Right ventricle myocardium superior (tissue), 1 donor: Measurements from ENCODE around the gene EPB41L5. TPM values are rescaled to one million over a fixed set of nuclear protein-coding genes. Genes with fewer than 3 reads are reported as not detected.
"Not testable (repeated sequence)": the region's sequence is repeated elsewhere in the genome, so short reads cannot be mapped to it uniquely, and the experiment has no call there.

ENCODE experiments used
- ATAC-seq: fragments of 200-7000 bp; cut with Tn5 transposase; one replicate; pipeline ENCODE4 v1.9.1; 2020; ENCODE audit warnings: mild to moderate bottlenecking; ENCODE audit not compliant: poor library complexity
- DNase-seq: peaks from one replicate; pipeline ENCODE4 v3.0.0-alpha.2; 2020
- intact Hi-C: fragments of 100-400 bp; cut with DNase I; formaldehyde crosslinking; loops from one replicate; pipeline ENCODE4 v1.11.2; 2022
- total RNA-seq: library from RNA; stranded (reverse); fragmentation: NEBNext Ultra II Directional; extraction: Animal tissue kit (Norgen Biotek cat#: 25700); gene quantifications from one replicate; pipeline ENCODE4 v1.2.1, GENCODE V29; 2021
- donor health status: DM: no; HTN: yes; CAD: no; lungs with severe emphysema.

Gene EPB41L5
- total RNA-seq, 1 donor from 2014 or later: 8.1 TPM

GRCh38 chr2:120026890-120027289 is 14.0 kb downstream of the EPB41L5 start:
- intact Hi-C loops: no loop called here
- ATAC-seq: no peak
- DNase-seq: no peak

- ATAC-seq (no peak), DNase-seq (no peak)
- intact Hi-C loops: no loop called here
Measured at GRCh38 chr2:120028795-120029194, 15.9 kb downstream of the EPB41L5 start.

DNA sequence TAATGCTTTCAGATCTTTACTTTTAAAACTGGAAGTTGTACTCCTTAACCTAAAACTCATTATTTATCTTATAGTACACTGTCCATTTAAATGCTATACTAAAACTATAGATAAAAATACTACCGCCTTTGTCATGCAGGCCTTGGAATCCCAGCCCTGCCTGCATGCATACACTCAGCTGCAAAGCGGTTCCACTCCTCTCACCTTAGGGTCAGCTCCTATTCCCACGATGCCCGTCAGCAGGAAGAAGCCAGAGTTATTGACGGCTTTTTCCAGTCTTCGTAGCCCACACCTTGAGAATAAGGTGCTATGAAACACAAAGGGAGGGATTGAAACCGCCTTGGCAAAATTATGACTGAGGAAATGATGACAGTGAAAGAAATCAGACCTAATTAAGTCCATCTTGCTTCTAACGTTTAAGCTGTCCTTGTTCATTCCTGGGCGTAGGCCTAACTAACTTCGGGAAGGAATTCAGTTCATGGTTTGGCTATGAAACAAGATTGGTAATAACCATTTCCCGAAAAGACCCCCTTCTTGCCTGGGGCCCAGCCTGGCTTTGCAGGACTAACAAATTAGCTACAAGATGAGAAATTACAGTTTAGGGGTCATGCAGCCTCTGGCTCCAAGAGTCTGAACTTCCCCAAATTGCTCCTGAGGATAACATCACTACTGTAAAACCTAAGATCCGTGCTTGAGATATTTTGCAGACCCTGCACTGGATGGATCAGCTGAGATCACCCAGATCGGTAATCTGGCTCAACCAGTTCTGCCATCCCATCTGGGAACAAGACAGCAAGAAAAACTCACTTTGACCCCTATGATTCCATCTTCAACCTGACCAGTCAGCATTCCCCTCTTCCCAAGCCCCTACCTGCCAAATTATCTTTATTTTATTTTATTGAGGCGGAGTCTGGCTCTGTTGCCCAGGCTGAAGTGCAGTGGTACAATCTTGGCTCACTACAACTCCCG is 17.1 kb downstream of the EPB41L5 start:
- no peak for ATAC-seq

GRCh38 chr2:120032297-120032696 is 19.4 kb downstream of the EPB41L5 start:
- intact Hi-C loops: no loop called here
- ATAC-seq (no peak), DNase-seq (no peak)

More for the DNA sequence above, 17.1 kb downstream of the EPB41L5 start:
- DNase-seq: no peak
- intact Hi-C loops: no loop called here

DNA sequence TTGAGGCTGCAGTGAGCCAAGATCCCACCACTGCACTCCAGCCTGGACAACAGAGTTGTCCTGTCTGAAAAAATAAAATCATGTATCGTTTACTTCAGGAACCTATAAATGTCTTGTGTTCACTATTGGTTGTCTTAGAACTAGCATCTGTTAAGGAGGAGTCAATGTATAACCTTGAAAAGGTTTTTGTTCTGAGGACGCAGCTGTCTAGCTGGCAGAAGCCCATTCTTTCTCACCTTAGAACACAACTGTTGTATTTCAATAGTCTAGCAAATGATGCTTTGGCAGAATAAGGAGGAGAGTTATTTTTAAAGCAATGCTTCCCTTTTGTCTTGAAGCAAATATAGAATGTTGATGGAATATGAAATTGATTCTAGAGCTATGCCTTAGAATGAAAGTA is 21.1 kb downstream of the EPB41L5 start:
- intact Hi-C loops: no loop called here
- DNase-seq: no peak
- ATAC-seq: no peak

GRCh38 chr2:120034621-120035020 is 21.7 kb downstream of the EPB41L5 start:
- intact Hi-C loops: no loop called here
- DNase-seq (no peak), ATAC-seq (no peak)

DNA sequence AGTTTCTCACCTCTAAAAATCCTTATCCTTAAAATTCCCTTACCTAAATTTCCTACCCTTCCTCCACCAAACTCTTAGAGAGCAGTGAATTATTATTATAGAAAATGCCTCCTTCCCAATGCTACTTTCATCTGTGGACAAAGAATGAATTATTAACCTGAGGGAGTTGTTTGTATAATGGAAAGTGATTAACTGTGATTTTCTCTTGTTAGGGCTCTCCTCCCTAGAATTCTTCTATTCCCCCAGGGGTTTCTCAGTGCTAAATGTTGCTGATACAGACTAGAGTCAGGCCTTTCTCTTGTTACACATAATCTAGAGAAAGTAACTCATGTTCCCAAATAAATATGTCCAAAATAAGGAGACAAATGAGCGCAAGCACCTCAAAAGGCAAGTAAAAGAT is 23.3 kb downstream of the EPB41L5 start:
- no peak for DNase-seq
- no peak for ATAC-seq
- intact Hi-C loops: no loop called here

DNA sequence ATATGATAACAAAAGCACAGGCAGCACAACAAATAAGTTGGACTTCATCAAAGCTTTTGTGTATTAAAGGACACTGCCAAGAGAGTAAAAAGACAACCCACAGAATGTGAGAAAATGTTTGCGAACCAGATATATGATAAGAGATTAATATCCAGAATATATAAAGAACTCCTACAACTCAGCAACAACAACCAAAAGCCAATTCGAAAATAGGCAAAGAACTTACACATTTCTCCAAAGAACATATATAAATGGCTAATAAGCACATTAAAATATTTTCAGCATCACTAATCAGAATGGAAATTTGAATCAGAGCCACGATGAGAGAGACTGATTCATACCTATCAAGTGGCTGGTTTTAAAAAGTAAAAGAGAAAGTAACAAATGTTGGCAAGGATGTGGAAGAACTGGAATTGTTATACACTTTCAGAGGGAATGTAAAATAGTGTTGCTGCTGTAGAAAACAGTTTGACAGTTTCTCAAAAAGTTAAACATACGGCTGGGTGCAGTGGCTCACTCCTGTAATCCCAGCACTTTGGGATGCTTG is 25.2 kb downstream of the EPB41L5 start:
- intact Hi-C loops: no loop called here
- no peak for DNase-seq
- ATAC-seq: no peak

- intact Hi-C loops: no loop called here
- DNase-seq (no peak), ATAC-seq (peak; percentile 70)
Measured at GRCh38 chr2:120042359-120042758, 29.5 kb downstream of the EPB41L5 start.

- no peak for DNase-seq
- no peak for ATAC-seq
- intact Hi-C loops: no loop called here
Measured at GRCh38 chr2:120044336-120044735, 31.5 kb downstream of the EPB41L5 start.

DNA sequence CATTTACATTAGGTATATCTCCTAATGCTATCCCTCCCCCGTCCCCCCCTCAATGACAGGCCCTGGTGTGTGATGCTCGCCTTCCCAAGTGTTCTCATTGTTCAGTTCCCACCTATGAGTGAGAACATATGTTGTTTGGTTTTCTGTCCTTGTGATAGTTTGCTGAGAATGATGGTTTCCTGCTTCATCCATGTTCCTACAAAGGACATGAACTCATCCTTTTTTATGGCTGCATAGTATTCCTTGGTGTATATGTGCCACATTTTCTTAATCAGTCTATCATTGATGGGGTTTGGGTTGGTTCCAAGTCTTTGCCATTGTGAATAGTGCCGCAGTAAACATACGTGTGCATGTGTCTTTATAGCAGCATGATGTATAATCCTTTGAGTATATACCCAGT is 32.9 kb downstream of the EPB41L5 start:
- not testable (repeated sequence) for ATAC-seq

GRCh38 chr2:120046252-120046651 is 33.4 kb downstream of the EPB41L5 start:
- intact Hi-C loops, DNase-seq, ATAC-seq: not testable (repeated sequence)

More for the DNA sequence above, 32.9 kb downstream of the EPB41L5 start:
- DNase-seq, intact Hi-C loops: not testable (repeated sequence)

- ATAC-seq (no peak), DNase-seq (no peak)
- intact Hi-C loops: no loop called here
Measured at GRCh38 chr2:120052597-120052996, 39.7 kb downstream of the EPB41L5 start.

GRCh38 chr2:120053891-120054290 is 41.0 kb downstream of the EPB41L5 start:
- ATAC-seq: no peak
- DNase-seq: no peak
- intact Hi-C loops: no loop called here

DNA sequence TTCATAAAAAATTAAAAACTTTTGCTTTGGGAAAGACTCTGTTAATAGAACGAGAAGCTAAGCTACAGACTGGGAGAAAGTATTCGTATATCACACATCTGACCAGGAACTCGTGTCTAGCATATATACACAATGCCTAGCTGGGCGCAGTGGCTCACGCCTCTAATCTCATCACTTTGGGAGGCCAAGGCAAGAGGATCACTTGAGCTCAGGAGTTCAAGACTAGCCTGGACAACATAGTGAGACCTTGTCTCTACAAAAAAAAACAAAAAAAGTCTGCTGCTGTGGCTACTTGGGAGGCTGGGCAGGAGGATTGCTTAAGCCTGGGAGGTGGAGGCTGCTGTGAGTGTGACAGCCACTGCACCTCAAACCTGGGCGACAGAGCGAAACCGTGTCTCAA is 46.6 kb downstream of the EPB41L5 start:
- intact Hi-C loops: no loop called here
- no peak for ATAC-seq
- no peak for DNase-seq

- intact Hi-C loops: no loop called here
- DNase-seq (no peak), ATAC-seq (no peak)
Measured at GRCh38 chr2:120060088-120060623, 47.3 kb downstream of the EPB41L5 start.

- no peak for ATAC-seq
- DNase-seq: no peak
- intact Hi-C loops: no loop called here
Measured at GRCh38 chr2:120064664-120065063, 51.8 kb downstream of the EPB41L5 start.

DNA sequence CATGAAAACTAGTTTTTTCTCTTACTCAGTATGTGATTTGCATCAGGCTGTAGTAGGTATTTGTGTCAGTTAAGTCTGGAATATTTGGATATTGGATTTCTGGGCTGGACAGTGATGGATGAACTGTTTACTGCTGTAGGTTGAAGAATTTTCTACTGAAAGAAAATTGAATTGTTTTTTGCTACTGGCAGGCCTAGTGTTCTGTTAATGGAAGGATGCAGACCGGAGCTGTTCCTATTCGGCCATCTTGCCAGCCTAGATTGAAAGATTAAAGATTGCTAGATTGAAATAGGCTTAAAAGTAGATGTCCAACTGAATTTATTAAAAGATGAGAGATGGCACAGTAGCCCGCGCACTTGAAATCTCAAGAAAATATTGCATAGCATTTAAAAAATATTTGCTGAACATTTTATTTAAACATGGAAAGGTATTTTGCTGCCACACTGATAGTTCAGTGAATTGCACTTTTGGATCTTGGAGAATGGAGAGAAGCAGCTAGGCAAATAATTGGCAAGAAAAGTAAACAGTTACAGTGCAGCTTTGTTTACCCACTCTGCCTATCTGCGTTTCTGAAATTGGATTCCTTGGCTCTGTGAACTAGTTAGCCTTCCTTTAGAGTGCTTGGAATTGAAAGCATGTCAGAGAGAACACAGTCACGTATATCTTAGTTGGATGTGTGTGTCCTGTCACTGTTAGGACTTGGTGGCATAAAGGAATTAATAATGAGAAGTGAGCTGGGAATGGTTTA is 54.1 kb downstream of the EPB41L5 start:
- no peak for DNase-seq
- peak; percentile 96 for ATAC-seq
- intact Hi-C loops: no loop called here

GRCh38 chr2:120068040-120068658 is 55.3 kb downstream of the EPB41L5 start:
- DNase-seq, intact Hi-C loops, ATAC-seq: not testable (repeated sequence)
